ENCODE measurements around the gene WIPI1. TPM values are rescaled to one million over a fixed set of nuclear protein-coding genes. Genes with fewer than 3 reads are reported as not detected.

WIPI1 gene
- total RNA-seq, 1 experiment from 2014 or later = 20.2 TPM

- intact Hi-C loops (cut with micrococcal nuclease) = no loop called here
Observed at GRCh38 chr17:68379692-68380677, 77.3 kb downstream of the WIPI1 start.

GRCh38 chr17:68379177-68379510, 78.2 kb downstream of the WIPI1 start:
- Histone ChIP-seq H3K4me1 (ENCODE audit: insufficient read depth, low read length) (peaks cover 55% of the 10 kb centered on the region), H3K9ac (ENCODE audit: low read length) (peak overlapping the region; percentile 83), H4K20me1 (ENCODE audit: low read length) (no peaks in the 10 kb centered on the region), H3K4me3 (ENCODE audit: low read length) (no peak overlapping the region), H2AFZ (ENCODE audit: low read length) (no peak overlapping the region), H3F3A (ENCODE audit: low read length, unreplicated experiment) (no peaks in the 10 kb centered on the region), H3K27me3 (ENCODE audit: low read length) (no peaks in the 10 kb centered on the region), H3K9me3 (ENCODE audit: low read length) (no peaks in the 10 kb centered on the region), H3K36me3 (ENCODE audit: low read depth, low read length) (no peaks in the 10 kb centered on the region), H3K27ac (ENCODE audit: low read length) (peak overlapping the region; percentile 93), H3K79me2 (ENCODE audit: low read length) (no peaks in the 10 kb centered on the region), H3K4me2 (ENCODE audit: low read length) (peak overlapping the region; percentile 72), H3K9me2 (replicated peaks; ENCODE audit: low read length) (no peaks in the 10 kb centered on the region)
- ATAC-seq (no peak), DNase-seq (no peak)
- TF ChIP-seq EZH2phosphoT487 (IDR thresholded peaks at IDR 0.05; ENCODE audit: borderline replicate concordance, low read length) (no peak), CTCF (conservative IDR thresholded peaks at IDR 0.05; ENCODE audit: low read depth, low read length) (no peak), EZH2 (IDR thresholded peaks at IDR 0.05; ENCODE audit: low read length, unreplicated experiment) (no peak)
- ChIA-PET POLR2A (ENCODE audit: unreplicated experiment) (no interaction called here), CTCF (no interaction called here)
- intact Hi-C loops (cut with micrococcal nuclease) = no loop called here
- BruUV-seq (replicated peaks) = no TSS peak

More at GRCh38 chr17:68379692-68380677, 77.3 kb downstream of the WIPI1 start:
- ATAC-seq (no peak), DNase-seq (no peak)
- no peaks in the 10 kb centered on the region for H3K36me3 ChIP-seq (ENCODE audit: low read depth, low read length)
- H3K9ac ChIP-seq (ENCODE audit: low read length) = peak overlapping the region; percentile 83
- H3K4me3 ChIP-seq (ENCODE audit: low read length) = no peak overlapping the region
- no peak overlapping the region for H2AFZ ChIP-seq (ENCODE audit: low read length)
- no peaks in the 10 kb centered on the region for H4K20me1 ChIP-seq (ENCODE audit: low read length)
- H3K9me3 ChIP-seq (ENCODE audit: low read length) = no peaks in the 10 kb centered on the region
- H3K4me2 ChIP-seq (ENCODE audit: low read length) = peak overlapping the region; percentile 64
- no peaks in the 10 kb centered on the region for H3K9me2 ChIP-seq (replicated peaks; ENCODE audit: low read length)
- TF ChIP-seq EZH2phosphoT487 (IDR thresholded peaks at IDR 0.05; ENCODE audit: borderline replicate concordance, low read length) (no peak), CTCF (conservative IDR thresholded peaks at IDR 0.05; ENCODE audit: low read depth, low read length) (no peak), EZH2 (IDR thresholded peaks at IDR 0.05; ENCODE audit: low read length, unreplicated experiment) (no peak)
- BruUV-seq (replicated peaks) = no TSS peak
- H3K27ac ChIP-seq (ENCODE audit: low read length) = peak overlapping the region; percentile 93
- POLR2A ChIA-PET (ENCODE audit: unreplicated experiment) = no interaction called here
- no peaks in the 10 kb centered on the region for H3F3A ChIP-seq (ENCODE audit: low read length, unreplicated experiment)
- peaks cover 55% of the 10 kb centered on the region for H3K4me1 ChIP-seq (ENCODE audit: insufficient read depth, low read length)
- H3K27me3 ChIP-seq (ENCODE audit: low read length) = no peaks in the 10 kb centered on the region
- H3K79me2 ChIP-seq (ENCODE audit: low read length) = no peaks in the 10 kb centered on the region
- CTCF ChIA-PET = interaction anchor here (1.0 kb wide), 1 partner anchor 19 kb away, joined by 3 read pairs; no protein-coding TSS in a partner anchor

Data from PC-3 (cell line).